Measurements from ENCODE around the gene CLDN3. TPM values are rescaled to one million over a fixed set of nuclear protein-coding genes. Genes with fewer than 3 reads are reported as not detected.

CLDN3 gene
- total and polyA plus RNA-seq, 9 of the 15 experiments (the other 6 are each of a cell fraction or from before 2014, with no cell fraction given), result 0.29 TPM; not detected in 8

DNA sequence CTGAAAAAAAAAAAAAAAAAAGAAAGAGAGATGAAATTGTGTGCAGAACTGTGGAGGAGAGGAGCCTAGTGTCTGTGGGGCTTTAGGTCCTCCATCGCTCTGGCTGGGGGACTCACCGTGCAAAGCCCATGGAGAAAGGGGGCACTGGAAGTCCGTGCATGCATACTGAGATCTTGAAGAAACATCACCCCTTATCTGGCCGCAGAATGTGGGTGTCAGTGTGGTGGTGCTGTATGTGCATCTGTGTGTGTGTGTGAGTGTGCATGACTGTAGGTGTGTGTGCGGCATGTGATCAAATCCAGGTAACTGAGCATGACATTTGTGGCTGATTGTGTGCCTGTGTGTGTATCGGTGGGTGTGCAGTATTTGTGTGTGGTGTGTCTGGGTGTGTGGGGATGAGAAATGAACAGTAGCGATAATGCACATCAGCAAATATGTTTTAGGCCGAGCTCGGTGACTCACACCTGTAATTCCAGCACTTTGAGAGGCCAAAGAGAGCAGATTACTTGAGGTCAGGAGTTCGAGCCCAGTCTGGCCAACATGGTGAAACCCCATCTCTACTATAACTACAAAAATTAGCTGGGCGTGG is 8.8 kb upstream of the CLDN3 start:
- peaks cover 9 to 16% of the 10 kb centered on the region in 2 experiments; a peak in 4 of 5 replicates for H3K4me1 ChIP-seq (replicated peaks in 1 of 2; ENCODE audit: control insufficient read depth in 2 of 2, insufficient read depth in 2 of 2, low read length in 2 of 2)
- H3K27ac ChIP-seq (ENCODE audit: extremely low read depth, low read depth, low read length), result no peak overlapping the region
- DNase-seq (ENCODE audit: extremely low read depth in 1 of 4, low spot score in 3 of 4) (peak in 1 of 4 experiments; percentile 6), ATAC-seq (peak; percentile 46), FAIRE-seq (no peak)
- ChIA-PET CTCF (ENCODE audit: low intra/inter-chr PET ratio) (interaction anchor here (1.1 kb wide), 1 partner anchor 76 kb away, joined by 3 read pairs; no protein-coding TSS in a partner anchor), POLR2A (no interaction called here)
- H3K4me3 ChIP-seq, result no peak overlapping the region
- H3K4me2 ChIP-seq (ENCODE audit: insufficient read depth, low read length), result no peak overlapping the region
- no TSS peak for BruUV-seq (replicated peaks)
- intact Hi-C loops (cut with micrococcal nuclease), result no loop called here
- no peaks in the 10 kb centered on the region for H4K20me1 ChIP-seq (replicated peaks; ENCODE audit: control insufficient read depth, insufficient read depth, low read length)
- no peak overlapping the region for H2AFZ ChIP-seq (ENCODE audit: low read depth, low read length)
- H3K9ac ChIP-seq (ENCODE audit: insufficient read depth in 1 of 2, low read depth in 2 of 2, low read length in 2 of 2), result peak overlapping the region in 1 of 2 experiments; percentile 59; a peak in 1 of 4 replicates
- no peaks in the 10 kb centered on the region for H3K27me3 ChIP-seq (ENCODE audit: control insufficient read depth in 2 of 2, insufficient read depth in 2 of 2, low read length in 2 of 2)
- H3K9me3 ChIP-seq (replicated peaks; ENCODE audit: control insufficient read depth, insufficient read depth, low read depth, low read length), result no peaks in the 10 kb centered on the region
- no peaks in the 10 kb centered on the region for H3K36me3 ChIP-seq (ENCODE audit: control insufficient read depth, insufficient read depth, low read length)
- in situ Hi-C loops (cut with MboI), result no loop called here
- WGBS (ENCODE audit: insufficient coverage, low coverage, missing lambda C conversion rate), result 22% methylated on average over 9 of the region's 11 CpGs
- no peaks in the 10 kb centered on the region for H3K79me2 ChIP-seq (ENCODE audit: control insufficient read depth, insufficient read depth, low read length)
- H3K9me1 ChIP-seq (ENCODE audit: control insufficient read depth, insufficient read depth, low read length), result no peaks in the 10 kb centered on the region
- TF ChIP-seq CEBPG (CRISPR knock-in tag; IDR thresholded peaks at IDR 0.05) (no peak), CEBPG (tag; conservative IDR thresholded peaks at IDR 0.05 in 1 of 2, IDR thresholded peaks at IDR 0.05 in 1 of 2) (no peak), SMARCA5 (IDR thresholded peaks at IDR 0.05) (0 out of 2 replicates have a peak, but pooled peaks have one; percentile 41), ZNF140 (CRISPR knock-in tag; IDR thresholded peaks at IDR 0.05) (no peak), GABPA (tag; conservative IDR thresholded peaks at IDR 0.05; ENCODE audit: low read depth) (no peak), CBFA2T2 (conservative IDR thresholded peaks at IDR 0.05) (peak; percentile 22; the same call in 1 of the 2 replicates), ADNP (tag; IDR thresholded peaks at IDR 0.05) (peak; percentile 72), MYNN (IDR thresholded peaks at IDR 0.05) (0 out of 2 replicates have a peak, but pooled peaks have one; percentile 21), MYNN (CRISPR knock-in tag; IDR thresholded peaks at IDR 0.05) (no peak), ZNF174 (CRISPR knock-in tag; IDR thresholded peaks at IDR 0.05) (no peak), BRD9 (IDR thresholded peaks at IDR 0.05; ENCODE audit: low read depth, partially characterized antibody) (no peak), C11orf30 (IDR thresholded peaks at IDR 0.05; ENCODE audit: low read depth) (peak; percentile 84), MBD2 (IDR thresholded peaks at IDR 0.05; ENCODE audit: borderline replicate concordance, low read depth) (no peak), HDAC6 (IDR thresholded peaks at IDR 0.05; ENCODE audit: low read depth, low read length) (no peak)
- TF ChIP-seq, protein P1, sequence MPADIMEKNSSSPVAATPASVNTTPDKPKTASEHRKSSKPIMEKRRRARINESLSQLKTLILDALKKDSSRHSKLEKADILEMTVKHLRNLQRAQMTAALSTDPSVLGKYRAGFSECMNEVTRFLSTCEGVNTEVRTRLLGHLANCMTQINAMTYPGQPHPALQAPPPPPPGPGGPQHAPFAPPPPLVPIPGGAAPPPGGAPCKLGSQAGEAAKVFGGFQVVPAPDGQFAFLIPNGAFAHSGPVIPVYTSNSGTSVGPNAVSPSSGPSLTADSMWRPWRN (IDR thresholded peaks at IDR 0.05; ENCODE audit: low read depth), result no peak
- TF ChIP-seq, protein P2, sequence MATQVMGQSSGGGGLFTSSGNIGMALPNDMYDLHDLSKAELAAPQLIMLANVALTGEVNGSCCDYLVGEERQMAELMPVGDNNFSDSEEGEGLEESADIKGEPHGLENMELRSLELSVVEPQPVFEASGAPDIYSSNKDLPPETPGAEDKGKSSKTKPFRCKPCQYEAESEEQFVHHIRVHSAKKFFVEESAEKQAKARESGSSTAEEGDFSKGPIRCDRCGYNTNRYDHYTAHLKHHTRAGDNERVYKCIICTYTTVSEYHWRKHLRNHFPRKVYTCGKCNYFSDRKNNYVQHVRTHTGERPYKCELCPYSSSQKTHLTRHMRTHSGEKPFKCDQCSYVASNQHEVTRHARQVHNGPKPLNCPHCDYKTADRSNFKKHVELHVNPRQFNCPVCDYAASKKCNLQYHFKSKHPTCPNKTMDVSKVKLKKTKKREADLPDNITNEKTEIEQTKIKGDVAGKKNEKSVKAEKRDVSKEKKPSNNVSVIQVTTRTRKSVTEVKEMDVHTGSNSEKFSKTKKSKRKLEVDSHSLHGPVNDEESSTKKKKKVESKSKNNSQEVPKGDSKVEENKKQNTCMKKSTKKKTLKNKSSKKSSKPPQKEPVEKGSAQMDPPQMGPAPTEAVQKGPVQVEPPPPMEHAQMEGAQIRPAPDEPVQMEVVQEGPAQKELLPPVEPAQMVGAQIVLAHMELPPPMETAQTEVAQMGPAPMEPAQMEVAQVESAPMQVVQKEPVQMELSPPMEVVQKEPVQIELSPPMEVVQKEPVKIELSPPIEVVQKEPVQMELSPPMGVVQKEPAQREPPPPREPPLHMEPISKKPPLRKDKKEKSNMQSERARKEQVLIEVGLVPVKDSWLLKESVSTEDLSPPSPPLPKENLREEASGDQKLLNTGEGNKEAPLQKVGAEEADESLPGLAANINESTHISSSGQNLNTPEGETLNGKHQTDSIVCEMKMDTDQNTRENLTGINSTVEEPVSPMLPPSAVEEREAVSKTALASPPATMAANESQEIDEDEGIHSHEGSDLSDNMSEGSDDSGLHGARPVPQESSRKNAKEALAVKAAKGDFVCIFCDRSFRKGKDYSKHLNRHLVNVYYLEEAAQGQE (IDR thresholded peaks at IDR 0.05; ENCODE audit: borderline replicate concordance), result no peak
- TF ChIP-seq, protein P2 (CRISPR knock-in tag; IDR thresholded peaks at IDR 0.05; ENCODE audit: low read depth), result no peak
